ENCODE measurements around the gene VPREB3. TPM values are rescaled to one million over a fixed set of nuclear protein-coding genes. Genes with fewer than 3 reads are reported as not detected.
A peak's percentile ranks its signal among the peaks of the same experiment; 100 is the strongest.

VPREB3 gene
- total and polyA plus RNA-seq, 10 of the 15 experiments (the other 5 are each of a cell fraction or from before 2014, with no cell fraction given), result 0.75 to 79.5 (median 23.8) TPM

GRCh38 chr22:23772315-23772648 lies 18.1 kb upstream of the VPREB3 start:
- Histone ChIP-seq H3K36me3 (ENCODE audit: control insufficient read depth in 2 of 2, insufficient read depth in 2 of 2, low read length in 1 of 2) (no peaks in the 10 kb centered on the region), H3K79me2 (ENCODE audit: control insufficient read depth, insufficient read depth, low read length) (peaks cover 7% of the 10 kb centered on the region), H3K4me3 (peak overlapping the region; percentile 58; the same call in 1 of the 2 replicates), H3K27me3 (replicated peaks in 1 of 2; ENCODE audit: control insufficient read depth in 2 of 2, insufficient read depth in 2 of 2, low read length in 1 of 2) (peaks cover 0 to 2% of the 10 kb centered on the region in 2 experiments; a peak in 2 of 4 replicates), H3K27ac (ENCODE audit: control insufficient read depth, insufficient read depth) (no peak overlapping the region), H3K9ac (ENCODE audit: control insufficient read depth, insufficient read depth, low read length) (no peak overlapping the region), H2AFZ (ENCODE audit: control insufficient read depth, low read depth, low read length) (peak overlapping the region; percentile 31; the same call in 1 of the 2 replicates), H3K9me3 (replicated peaks; ENCODE audit: control insufficient read depth, insufficient read depth, low read length) (no peaks in the 10 kb centered on the region), H4K20me1 (ENCODE audit: control insufficient read depth, insufficient read depth) (no peaks in the 10 kb centered on the region), H3K4me1 (ENCODE audit: control insufficient read depth, insufficient read depth, low read length) (peaks cover 12% of the 10 kb centered on the region), H3K4me2 (ENCODE audit: control insufficient read depth, insufficient read depth) (peak overlapping the region; percentile 73)
- CTCF ChIA-PET, result interaction anchor here (0.6 to 7.5 kb wide), 5 partner anchors 9 to 76 kb away, joined by 3 to 197 read pairs (median 8); partner anchors contain the start of gene C22orf15
- POLR2A ChIA-PET, result interaction anchor here (1.1 kb wide), 1 partner anchor 74 kb away, joined by 3 read pairs; no protein-coding TSS in a partner anchor
- no TSS peak for BruUV-seq (replicated peaks)
- intact Hi-C loops (cut with micrococcal nuclease; ENCODE audit: unreplicated experiment) (no loop called here), in situ Hi-C loops (cut with MboI) (no loop called here)
- no peak for FAIRE-seq
- SMC1A ChIA-PET (ENCODE audit: uncharacterized antibody, unreplicated experiment), result interaction anchor here (0.7 to 6.3 kb wide), 2 partner anchors 73 to 79 kb away, joined by 3 to 40 read pairs; no protein-coding TSS in a partner anchor
- RAD21 ChIA-PET (ENCODE audit: unreplicated experiment), result interaction anchor here (0.9 to 4.0 kb wide), 4 partner anchors 14 to 78 kb away, joined by 3 to 24 read pairs (median 4); no protein-coding TSS in a partner anchor
- no peak for DNase-seq (ENCODE audit: low read depth, low spot score)
- ATAC-seq, result no peak
- TF ChIP-seq CEBPB (IDR thresholded peaks at IDR 0.05; ENCODE audit: borderline replicate concordance in 1 of 2, low read depth in 2 of 2, low read length in 2 of 2) (no peak), SMARCA5 (IDR thresholded peaks at IDR 0.05) (no peak), NR2C1 (IDR thresholded peaks at IDR 0.05) (peak; percentile 54; the same call in 1 of the 2 replicates), ZNF24 (IDR thresholded peaks at IDR 0.05) (no peak), NR2F1 (conservative IDR thresholded peaks at IDR 0.05) (peak; percentile 72; the same call in 1 of the 2 replicates), SUPT20H (IDR thresholded peaks at IDR 0.05; ENCODE audit: borderline replicate concordance, control insufficient read depth, low read depth, low read length) (no peak), POLR2AphosphoS5 (IDR thresholded peaks at IDR 0.05; ENCODE audit: low read length) (no peak)
- 17% methylated on average over 6 of the region's 6 CpGs for WGBS (ENCODE audit: insufficient coverage, insufficient replicate concordance, low lambda C conversion rate, missing lambda C conversion rate)

Data from GM12878 (cell line).